ENCODE measurements around the gene TACR1. TPM values are rescaled to one million over a fixed set of nuclear protein-coding genes. Genes with fewer than 3 reads are reported as not detected.

The TACR1 gene
- polyA plus RNA-seq, 1 donor from 2014 or later: 0.78 TPM

- Histone ChIP-seq H2AFZ (ENCODE audit: low read depth, low read length) (no peak overlapping the region), H3K9ac (ENCODE audit: low read length) (no peak overlapping the region), H3F3A (ENCODE audit: insufficient read depth, low read length, poor library complexity, severe bottlenecking) (no peaks in the 10 kb centered on the region), H3K36me3 (ENCODE audit: insufficient read depth, low read length) (no peaks in the 10 kb centered on the region), H3K4me3 (ENCODE audit: low read length) (no peak overlapping the region), H3K79me2 (replicated peaks; ENCODE audit: insufficient read depth, low read length) (no peaks in the 10 kb centered on the region), H3K9me3 (ENCODE audit: low read length) (no peaks in the 10 kb centered on the region), H4K20me1 (ENCODE audit: insufficient read depth) (no peaks in the 10 kb centered on the region), H3K27ac (ENCODE audit: low read length) (no peak overlapping the region), H3K4me2 (ENCODE audit: low read length) (no peak overlapping the region), H3K27me3 (ENCODE audit: insufficient read depth, low read depth, low read length) (no peaks in the 10 kb centered on the region), H3K9me2 (ENCODE audit: insufficient read depth, low read length) (no peaks in the 10 kb centered on the region)
- TF ChIP-seq CTCF (IDR thresholded peaks at IDR 0.05; ENCODE audit: poor library complexity, severe bottlenecking): no peak
- no peak for TF ChIP-seq EP300 (conservative IDR thresholded peaks at IDR 0.05; ENCODE audit: poor library complexity, severe bottlenecking)
- no peak for TF ChIP-seq TAF1 (IDR thresholded peaks at IDR 0.05; ENCODE audit: low read depth)
- no peak for TF ChIP-seq POLR2AphosphoS5 (IDR thresholded peaks at IDR 0.05)
- no peak for TF ChIP-seq REST (IDR thresholded peaks at IDR 0.05; ENCODE audit: borderline replicate concordance)
- no peak for TF ChIP-seq EZH2 (IDR thresholded peaks at IDR 0.05; ENCODE audit: borderline replicate concordance, insufficient read depth, low read length, poor library complexity, severe bottlenecking)
- no peak for TF ChIP-seq SMC3 (conservative IDR thresholded peaks at IDR 0.05; ENCODE audit: poor library complexity)
- TF ChIP-seq MXI1 (conservative IDR thresholded peaks at IDR 0.05; ENCODE audit: poor library complexity, severe bottlenecking): no peak
- no peak for TF ChIP-seq RAD21 (conservative IDR thresholded peaks at IDR 0.05)
These were observed 101.5 kb downstream of the TACR1 start for GRCh38 chr2:75097831-75098230.

- H3K4me3 ChIP-seq (ENCODE audit: low read length): no peak overlapping the region
- H3K9me2 ChIP-seq (ENCODE audit: insufficient read depth, low read length): no peaks in the 10 kb centered on the region
- no peak overlapping the region for H3K27ac ChIP-seq (ENCODE audit: low read length)
- H4K20me1 ChIP-seq (ENCODE audit: insufficient read depth): no peaks in the 10 kb centered on the region
- H3F3A ChIP-seq (ENCODE audit: insufficient read depth, low read length, poor library complexity, severe bottlenecking): no peaks in the 10 kb centered on the region
- H3K36me3 ChIP-seq (ENCODE audit: insufficient read depth, low read length): no peaks in the 10 kb centered on the region
- no peak overlapping the region for H2AFZ ChIP-seq (ENCODE audit: low read depth, low read length)
- no peak overlapping the region for H3K9ac ChIP-seq (ENCODE audit: low read length)
- no peaks in the 10 kb centered on the region for H3K79me2 ChIP-seq (replicated peaks; ENCODE audit: insufficient read depth, low read length)
- no peak overlapping the region for H3K4me2 ChIP-seq (ENCODE audit: low read length)
- H3K27me3 ChIP-seq (ENCODE audit: insufficient read depth, low read depth, low read length): no peaks in the 10 kb centered on the region
- H3K9me3 ChIP-seq (ENCODE audit: low read length): no peaks in the 10 kb centered on the region
- TF ChIP-seq REST (IDR thresholded peaks at IDR 0.05; ENCODE audit: borderline replicate concordance) (no peak), RAD21 (conservative IDR thresholded peaks at IDR 0.05) (no peak), MXI1 (conservative IDR thresholded peaks at IDR 0.05; ENCODE audit: poor library complexity, severe bottlenecking) (no peak), TAF1 (IDR thresholded peaks at IDR 0.05; ENCODE audit: low read depth) (no peak), POLR2AphosphoS5 (IDR thresholded peaks at IDR 0.05) (no peak), EP300 (conservative IDR thresholded peaks at IDR 0.05; ENCODE audit: poor library complexity, severe bottlenecking) (no peak), CTCF (IDR thresholded peaks at IDR 0.05; ENCODE audit: poor library complexity, severe bottlenecking) (no peak), EZH2 (IDR thresholded peaks at IDR 0.05; ENCODE audit: borderline replicate concordance, insufficient read depth, low read length, poor library complexity, severe bottlenecking) (no peak), SMC3 (conservative IDR thresholded peaks at IDR 0.05; ENCODE audit: poor library complexity) (no peak)
These were observed 104.9 kb downstream of the TACR1 start for GRCh38 chr2:75094405-75094804.
